Nasal cavity respiratory epithelium epithelial cell of viscerocranial mucosa (primary cell): ENCODE measurements around the gene PNPO. TPM values are rescaled to one million over a fixed set of nuclear protein-coding genes. Genes with fewer than 3 reads are reported as not detected.

ENCODE experiments used
- total RNA-seq: library from RNA; depleted of rRNA; stranded (reverse); fragments of >200 nt; gene quantifications from 2 replicates; pipeline ENCODE4 v1.2.3, GENCODE V29; 2014

Gene PNPO
- 36.2 and 41.0 TPM in 2 replicates for total RNA-seq

GRCh38 chr17:47941246-47942095 lies at the start of gene PNPO:
Gene PNPO (plus strand): TSS chr17:47941571. CDS start chr17:47941676, 105 bp downstream.

DNA sequence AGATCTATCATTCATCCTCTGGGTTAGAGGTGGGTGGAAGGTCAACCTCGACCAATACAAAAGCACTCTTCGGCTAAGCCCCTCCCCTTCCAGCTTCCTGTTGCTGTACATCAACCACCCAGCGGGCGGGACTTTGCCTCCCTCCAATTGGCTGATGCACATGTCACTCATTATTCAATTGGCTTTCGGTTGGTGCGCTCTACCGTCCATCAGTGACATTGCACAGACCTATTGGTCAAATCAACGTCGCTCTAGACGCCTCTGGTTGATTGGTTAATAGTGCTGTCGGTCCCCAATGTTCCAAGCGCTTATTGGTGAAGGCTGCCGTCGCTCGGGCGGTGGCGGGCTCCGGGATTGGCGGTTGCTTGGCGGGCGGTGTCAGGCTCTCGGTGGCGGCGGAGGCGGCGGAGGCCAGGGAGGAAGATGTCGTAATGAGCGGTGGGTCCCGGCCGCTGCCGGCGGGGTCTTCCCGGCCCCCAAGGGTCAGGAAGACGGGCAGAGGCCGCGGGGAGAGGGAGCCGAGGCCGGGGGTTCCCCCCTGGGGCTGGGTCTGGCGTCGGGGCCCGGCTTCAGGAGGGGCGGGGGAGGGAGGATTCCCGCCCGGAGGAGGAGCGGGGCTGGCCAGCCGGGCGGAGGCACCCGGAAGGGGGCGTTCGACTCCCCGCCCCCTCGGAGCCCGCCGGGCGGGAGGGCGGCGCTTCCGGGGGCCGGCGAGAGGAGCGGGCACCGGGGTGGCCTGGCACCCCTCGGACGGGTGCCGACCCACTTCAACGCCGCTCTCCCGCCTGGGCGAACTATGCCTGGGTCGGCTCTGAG lies 45.3 kb upstream of the PNPO start, which contains the start of gene SP2:
TSS of gene SP2 (plus strand) at position 381 of the 816 bp plus-strand sequence. CDS start at position 432, 51 bp downstream.

GRCh38 chr17:47957591-47958490 lies 16.5 kb downstream of the PNPO start, which contains the start of gene PRR15L:
Gene PRR15L (minus strand): TSS chr17:47957883. CDS start chr17:47953234, 4,649 bp downstream.

DNA sequence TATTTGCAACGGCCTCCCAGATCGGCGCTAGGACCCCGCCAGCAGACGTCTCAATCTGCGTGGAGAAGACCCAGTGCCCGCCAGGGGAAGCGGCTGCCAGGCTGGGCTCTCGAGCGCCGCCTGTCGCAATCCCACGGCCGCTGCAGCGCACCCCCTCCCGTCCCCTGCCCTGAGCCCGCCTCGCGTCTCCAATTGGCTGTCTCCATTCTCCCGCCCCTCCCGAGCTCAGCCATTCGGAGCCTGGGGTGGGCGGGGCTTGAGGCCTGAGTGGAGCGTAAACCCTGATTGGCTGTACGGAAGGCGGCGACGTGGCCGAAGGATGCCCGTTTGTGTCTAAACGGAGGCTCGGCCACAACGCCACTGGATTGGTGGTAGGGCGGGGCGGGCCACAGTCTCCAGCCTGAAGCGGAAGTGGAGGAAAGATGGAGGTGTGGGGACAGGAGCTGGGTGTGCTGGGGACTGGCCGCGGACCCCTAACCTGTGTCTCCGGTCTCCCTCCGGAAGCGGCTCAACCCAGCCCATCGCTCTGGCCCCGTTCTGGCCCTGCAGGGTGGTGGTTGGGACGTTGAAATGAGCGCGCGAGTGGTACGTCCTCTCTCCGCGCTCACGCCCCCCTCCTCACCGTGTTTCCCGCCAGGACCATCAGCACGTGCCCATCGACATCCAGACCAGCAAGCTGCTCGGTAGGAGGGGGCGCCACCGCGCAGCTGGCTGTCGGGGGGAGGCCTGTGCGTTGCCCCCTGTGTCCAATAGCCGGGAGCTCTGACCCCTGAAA lies 29.5 kb downstream of the PNPO start, which contains the start of gene CDK5RAP3:
TSS of gene CDK5RAP3 (plus strand) at position 389 of the 775 bp plus-strand sequence. CDS start at position 423, 34 bp downstream.

Other genes with a start within 250 kb of the PNPO start
- gene TBKBP1, start 247.4 kb upstream of the PNPO start, total RNA-seq: 5.8 and 11.6 TPM in 2 replicates
- gene TBX21, start 208.3 kb upstream of the PNPO start, total RNA-seq: not detected in 2 replicates
- gene OSBPL7, start 119.8 kb upstream of the PNPO start, total RNA-seq: 0.68 and 5.2 TPM in 2 replicates
- 13.7 and 20.3 TPM in 2 replicates for gene MRPL10, start 110.0 kb upstream of the PNPO start, total RNA-seq
- gene LRRC46, start 109.9 kb upstream of the PNPO start, total RNA-seq: 0.07 TPM in 1 of 2 replicates, not detected in the other
- gene SCRN2, start 100.3 kb upstream of the PNPO start, total RNA-seq: 21.7 and 22.2 TPM in 2 replicates
- 1.3 and 3.8 TPM in 2 replicates for gene SP6, start 90.4 kb upstream of the PNPO start, total RNA-seq
- gene SP2, start 45.3 kb upstream of the PNPO start, total RNA-seq: 1.4 and 3.4 TPM in 2 replicates
- gene PRR15L, start 16.3 kb downstream of the PNPO start, total RNA-seq: 0.34 and 4.5 TPM in 2 replicates
- 59.9 and 74.8 TPM in 2 replicates for gene CDK5RAP3, start 29.5 kb downstream of the PNPO start, total RNA-seq
- gene COPZ2, start 96.2 kb downstream of the PNPO start, total RNA-seq: 9.6 and 10.3 TPM in 2 replicates
- 192 and 486 TPM in 2 replicates for gene NFE2L1, start 106.8 kb downstream of the PNPO start, total RNA-seq
- 28.7 and 41.9 TPM in 2 replicates for gene CBX1, start 159.9 kb downstream of the PNPO start, total RNA-seq
- gene SNX11, start 166.2 kb downstream of the PNPO start, total RNA-seq: 18.1 and 18.8 TPM in 2 replicates